T1000 (cell line): ENCODE results near the gene HPF1.
"Not testable (repeated sequence)": the region's sequence is repeated elsewhere in the genome, so short reads cannot be mapped to it uniquely, and the experiment has no call there.

Source experiments
- DNase-seq: peaks from one replicate; lab custom pipeline; 2025; ENCODE audit warnings: mixed read lengths; lab: John Stamatoyannopoulos, UW

Gene HPF1

GRCh38 chr4:169738604-169739003 lies 19.1 kb downstream of the HPF1 start:
- DNase-seq, result not testable (repeated sequence)

DNA sequence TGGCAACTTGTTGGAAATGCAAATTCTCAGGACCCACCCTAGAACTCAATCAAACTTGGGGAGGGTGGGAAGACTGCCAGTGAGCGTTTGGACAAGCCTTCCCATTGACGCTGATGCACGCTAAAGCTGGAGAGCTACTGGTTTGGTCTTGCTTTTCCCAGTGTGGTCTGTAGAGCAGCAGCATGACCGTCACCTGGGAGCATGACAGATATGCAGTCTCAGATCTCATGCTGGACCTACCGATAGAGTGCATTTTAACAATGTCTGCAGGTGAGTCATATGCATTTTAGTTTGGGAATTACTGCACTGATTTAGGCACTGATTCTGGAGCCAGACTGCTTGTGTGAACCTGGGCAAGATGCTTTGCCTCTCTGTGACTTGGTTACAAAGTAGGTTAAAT lies 27.2 kb downstream of the HPF1 start:
- DNase-seq, result no peak

GRCh38 chr4:169727616-169728015 lies 30.1 kb downstream of the HPF1 start:
- no peak for DNase-seq

DNA sequence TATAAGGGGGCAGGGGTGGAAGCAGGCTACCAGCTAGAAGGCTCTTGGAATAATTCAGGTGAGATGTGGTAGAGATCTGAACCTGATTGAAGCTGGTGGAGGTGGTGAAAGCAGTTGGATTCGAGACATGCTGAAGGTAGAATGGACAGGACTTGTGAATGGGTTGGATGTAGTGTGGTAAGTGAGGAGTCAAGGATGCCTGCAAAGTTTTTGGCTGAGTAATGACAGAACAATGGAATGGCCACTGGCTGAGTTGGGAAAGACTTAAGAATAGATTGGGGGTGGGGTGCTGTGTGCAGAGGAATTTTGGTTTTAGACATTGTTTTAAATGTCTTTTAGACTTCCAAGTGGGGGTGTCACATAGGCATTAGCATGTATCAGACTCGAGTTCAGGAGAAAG lies 33.5 kb downstream of the HPF1 start:
- DNase-seq, result no peak

DNA sequence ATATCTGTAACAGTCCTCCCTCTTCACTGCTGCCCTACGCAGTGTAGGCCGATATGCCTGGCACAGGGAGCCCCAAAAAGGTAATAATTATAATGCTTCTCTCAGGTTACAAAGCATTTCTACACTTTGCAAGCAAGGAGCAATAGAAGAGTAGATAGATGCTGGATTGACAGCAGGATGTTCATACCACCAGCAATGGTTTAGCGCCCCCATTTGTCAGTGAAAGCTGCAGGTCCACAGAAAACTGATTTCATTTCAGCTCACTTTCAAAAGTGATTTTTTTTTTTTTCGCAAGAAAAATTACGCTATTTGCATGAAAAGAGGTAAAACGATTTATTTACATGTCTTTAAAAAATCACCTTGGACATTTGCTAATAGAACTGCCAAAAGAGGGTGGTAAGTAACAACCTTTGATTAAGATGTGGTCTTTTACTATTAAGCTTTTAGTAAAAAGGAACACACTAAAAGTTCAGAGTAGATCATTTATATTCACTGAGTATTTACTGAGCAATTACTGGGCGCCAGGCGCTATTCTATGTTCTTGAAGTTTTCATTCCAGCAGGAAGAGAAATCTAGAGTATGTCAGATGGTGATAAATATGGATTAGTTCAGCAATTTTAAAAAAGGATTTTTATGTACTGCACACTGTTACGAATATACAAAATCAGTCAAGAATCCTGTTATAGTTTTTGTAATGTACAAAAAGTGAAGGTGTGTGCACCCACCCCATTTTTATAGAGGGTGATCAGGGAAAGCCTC lies 34.4 kb downstream of the HPF1 start:
- DNase-seq, result no peak

DNA sequence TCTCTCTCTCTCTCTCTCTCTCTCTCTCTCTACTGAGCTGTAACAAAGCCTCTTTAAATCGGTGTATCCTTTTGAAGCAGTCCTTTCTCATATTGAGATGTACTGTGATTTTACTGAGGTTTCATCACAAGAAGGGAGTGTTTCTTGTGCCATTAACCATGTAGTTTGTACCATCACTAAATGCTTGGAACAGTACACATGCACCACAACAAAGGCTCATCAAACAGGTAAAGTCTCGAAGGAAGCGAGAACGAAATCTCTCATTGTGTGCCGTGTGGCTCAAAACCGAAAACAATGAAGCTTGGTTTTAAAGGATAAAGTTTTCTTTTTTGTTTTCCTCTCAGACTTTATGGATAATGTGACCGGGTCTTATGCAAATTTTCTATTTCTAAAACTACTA lies 37.2 kb downstream of the HPF1 start:
- no peak for DNase-seq

DNA sequence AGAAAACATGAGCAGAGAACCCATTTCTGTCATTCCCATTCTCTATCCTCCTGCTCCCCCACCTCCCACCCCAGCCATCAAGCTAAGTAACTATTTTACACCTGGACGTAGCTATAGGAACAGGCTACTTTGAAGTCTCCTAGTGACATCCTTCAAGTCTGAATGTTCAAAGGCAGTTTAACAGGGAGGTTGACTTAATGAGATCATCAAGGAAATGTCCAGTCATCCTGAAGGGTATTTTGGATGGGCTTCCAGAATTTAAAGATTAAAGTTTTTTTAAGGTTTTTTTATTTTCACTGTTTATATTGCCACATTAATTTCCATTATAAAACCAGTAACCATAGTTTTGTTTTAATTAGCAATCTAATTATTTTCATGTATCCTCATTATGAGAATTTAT lies 41.1 kb downstream of the HPF1 start:
- no peak for DNase-seq

DNA sequence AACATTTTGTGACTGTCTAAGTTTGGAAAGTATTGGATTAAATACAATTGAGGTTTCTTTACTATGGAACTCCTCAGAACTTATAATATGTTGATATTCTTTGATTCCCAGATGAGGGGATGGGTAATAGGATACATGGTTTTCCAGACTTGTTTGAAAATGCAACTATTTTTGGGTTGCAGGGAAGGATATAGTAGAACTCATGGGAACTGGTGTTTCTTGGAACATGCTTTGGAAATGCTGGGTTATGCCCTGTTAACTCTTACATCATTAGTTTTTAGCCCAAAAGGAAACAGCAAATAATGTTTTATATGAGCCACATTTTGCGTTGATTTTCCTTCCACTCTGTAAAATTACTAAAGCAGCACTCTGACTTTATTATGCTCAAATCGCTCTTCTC lies 41.9 kb downstream of the HPF1 start:
- DNase-seq, result no peak

- DNase-seq, result no peak
Observed at GRCh38 chr4:169707958-169708643, 49.6 kb downstream of the HPF1 start.

GRCh38 chr4:169698331-169698730 lies 59.4 kb downstream of the HPF1 start:
- no peak for DNase-seq

DNA sequence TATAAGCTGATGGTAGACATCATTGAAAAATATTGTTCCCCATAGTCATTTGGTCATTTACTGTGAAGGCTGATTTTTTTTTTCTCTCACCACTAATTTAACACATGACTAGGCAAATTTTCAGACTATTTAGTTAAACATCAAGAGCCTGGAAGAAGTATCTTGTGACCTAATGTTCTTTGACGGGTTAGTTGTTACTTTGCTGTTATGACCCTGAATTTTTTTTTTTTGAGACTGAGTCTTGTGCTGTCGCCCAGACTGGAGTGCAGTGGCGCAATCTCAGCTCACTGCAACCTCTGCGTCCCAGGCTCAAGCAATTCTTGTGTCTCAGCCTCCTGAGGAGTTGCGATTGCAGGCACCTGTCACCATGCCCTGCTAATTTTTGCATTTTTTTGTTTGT lies 67.0 kb downstream of the HPF1 start:
- DNase-seq, result no peak

GRCh38 chr4:169689681-169690080 lies 68.1 kb downstream of the HPF1 start:
- no peak for DNase-seq

- no peak for DNase-seq
Observed at GRCh38 chr4:169682372-169683047, 75.2 kb downstream of the HPF1 start.
